WTC11 (cell line): ENCODE data around the gene CXCR5.

ENCODE experiments used
- CREB1 ChIP-seq: sonication (generic); formaldehyde crosslinking; IDR thresholded peaks from 2 replicates; pipeline ENCODE4 v1.8.0; 2023; ENCODE audit warnings: mild to moderate bottlenecking, missing genetic modification reagents
- ESRRA ChIP-seq: sonication (generic); formaldehyde crosslinking; IDR thresholded peaks from 2 replicates; pipeline ENCODE4 v1.8.1; 2022; ENCODE audit warnings: mild to moderate bottlenecking, missing genetic modification reagents, borderline replicate concordance
- GABPB1 ChIP-seq: sonication (generic); formaldehyde crosslinking; IDR thresholded peaks from 2 replicates; pipeline ENCODE4 v1.8.1; 2023; ENCODE audit warnings: mild to moderate bottlenecking, missing genetic modification reagents
- NR2C2 ChIP-seq: sonication (generic); formaldehyde crosslinking; IDR thresholded peaks from 2 replicates; pipeline ENCODE4 v1.8.0; 2022; ENCODE audit warnings: mild to moderate bottlenecking, missing genetic modification reagents
- NR3C1 ChIP-seq: sonication (generic); formaldehyde crosslinking; conservative IDR thresholded peaks from 2 replicates; pipeline ENCODE4 v1.8.1; 2023; ENCODE audit warnings: low read depth, mild to moderate bottlenecking, missing genetic modification reagents
- SMAD3 ChIP-seq: sonication (generic); formaldehyde crosslinking; IDR thresholded peaks from 2 replicates; pipeline ENCODE4 v1.8.0; 2022; ENCODE audit warnings: missing genetic modification reagents, mild to moderate bottlenecking, borderline replicate concordance
- SP1 ChIP-seq: sonication (generic); formaldehyde crosslinking; conservative IDR thresholded peaks from 2 replicates; pipeline ENCODE4 v1.8.1; 2022; ENCODE audit warnings: missing genetic modification reagents
- TF ChIP-seq, protein P1 (sequence below): sonication (generic); formaldehyde crosslinking; IDR thresholded peaks from 2 replicates; pipeline ENCODE4 v1.8.1; 2023; ENCODE audit warnings: mild to moderate bottlenecking, missing genetic modification reagents
- TF ChIP-seq, protein P2 (sequence below): fragments of 200-600 bp; IDR thresholded peaks from 2 replicates; pipeline ENCODE4 v1.8.0; 2022; ENCODE audit warnings: antibody characterized with exemption
- TF ChIP-seq, protein P3 (sequence below): fragments of 250-450 bp; sonication (Bioruptor Pico); IDR thresholded peaks from 2 replicates; pipeline ENCODE4 v1.9.0; 2021; ENCODE audit warnings: mild to moderate bottlenecking

DNA sequence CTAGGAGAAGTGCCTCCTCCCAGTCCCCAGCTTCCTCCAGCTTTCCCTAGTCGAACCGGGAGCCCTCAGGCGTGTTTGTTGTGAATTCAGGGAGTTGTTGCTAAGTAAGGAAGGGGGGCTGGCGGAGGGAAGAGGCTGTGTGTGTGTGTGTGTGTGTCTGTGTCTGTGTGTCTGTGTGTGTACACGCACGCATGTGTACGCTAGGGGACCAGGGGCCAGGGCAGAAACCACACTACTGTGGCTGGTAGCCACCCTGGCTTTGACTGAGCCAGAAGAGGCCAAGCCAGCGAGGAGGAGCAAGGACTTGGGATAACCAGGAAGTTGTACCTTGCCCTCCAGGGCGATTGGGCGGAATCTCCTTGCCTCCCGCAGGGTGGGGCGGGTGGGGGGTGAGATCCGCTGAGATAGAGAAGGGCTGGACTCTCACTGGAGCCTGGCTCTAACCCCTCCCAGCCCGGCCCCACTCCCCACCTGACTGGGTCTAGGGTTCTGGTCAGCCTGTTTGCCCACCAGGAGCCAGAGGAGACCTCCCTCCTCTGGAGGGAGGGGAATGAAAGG, 34.5 kb downstream of the CXCR5 start:
- TF ChIP-seq, protein P1, sequence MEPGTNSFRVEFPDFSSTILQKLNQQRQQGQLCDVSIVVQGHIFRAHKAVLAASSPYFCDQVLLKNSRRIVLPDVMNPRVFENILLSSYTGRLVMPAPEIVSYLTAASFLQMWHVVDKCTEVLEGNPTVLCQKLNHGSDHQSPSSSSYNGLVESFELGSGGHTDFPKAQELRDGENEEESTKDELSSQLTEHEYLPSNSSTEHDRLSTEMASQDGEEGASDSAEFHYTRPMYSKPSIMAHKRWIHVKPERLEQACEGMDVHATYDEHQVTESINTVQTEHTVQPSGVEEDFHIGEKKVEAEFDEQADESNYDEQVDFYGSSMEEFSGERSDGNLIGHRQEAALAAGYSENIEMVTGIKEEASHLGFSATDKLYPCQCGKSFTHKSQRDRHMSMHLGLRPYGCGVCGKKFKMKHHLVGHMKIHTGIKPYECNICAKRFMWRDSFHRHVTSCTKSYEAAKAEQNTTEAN (CRISPR knock-in tag), result no peak
- TF ChIP-seq, protein P2, sequence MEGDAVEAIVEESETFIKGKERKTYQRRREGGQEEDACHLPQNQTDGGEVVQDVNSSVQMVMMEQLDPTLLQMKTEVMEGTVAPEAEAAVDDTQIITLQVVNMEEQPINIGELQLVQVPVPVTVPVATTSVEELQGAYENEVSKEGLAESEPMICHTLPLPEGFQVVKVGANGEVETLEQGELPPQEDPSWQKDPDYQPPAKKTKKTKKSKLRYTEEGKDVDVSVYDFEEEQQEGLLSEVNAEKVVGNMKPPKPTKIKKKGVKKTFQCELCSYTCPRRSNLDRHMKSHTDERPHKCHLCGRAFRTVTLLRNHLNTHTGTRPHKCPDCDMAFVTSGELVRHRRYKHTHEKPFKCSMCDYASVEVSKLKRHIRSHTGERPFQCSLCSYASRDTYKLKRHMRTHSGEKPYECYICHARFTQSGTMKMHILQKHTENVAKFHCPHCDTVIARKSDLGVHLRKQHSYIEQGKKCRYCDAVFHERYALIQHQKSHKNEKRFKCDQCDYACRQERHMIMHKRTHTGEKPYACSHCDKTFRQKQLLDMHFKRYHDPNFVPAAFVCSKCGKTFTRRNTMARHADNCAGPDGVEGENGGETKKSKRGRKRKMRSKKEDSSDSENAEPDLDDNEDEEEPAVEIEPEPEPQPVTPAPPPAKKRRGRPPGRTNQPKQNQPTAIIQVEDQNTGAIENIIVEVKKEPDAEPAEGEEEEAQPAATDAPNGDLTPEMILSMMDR, result no peak
- no peak for TF ChIP-seq SP1 (CRISPR knock-in tag)
- TF ChIP-seq NR3C1 (CRISPR knock-in tag), result no peak
- no peak for TF ChIP-seq GABPB1 (CRISPR knock-in tag)
- TF ChIP-seq ESRRA (CRISPR knock-in tag), result no peak
- TF ChIP-seq CREB1, result no peak
- no peak for TF ChIP-seq NR2C2 (CRISPR knock-in tag)
- no peak for TF ChIP-seq SMAD3
- TF ChIP-seq, protein P3, sequence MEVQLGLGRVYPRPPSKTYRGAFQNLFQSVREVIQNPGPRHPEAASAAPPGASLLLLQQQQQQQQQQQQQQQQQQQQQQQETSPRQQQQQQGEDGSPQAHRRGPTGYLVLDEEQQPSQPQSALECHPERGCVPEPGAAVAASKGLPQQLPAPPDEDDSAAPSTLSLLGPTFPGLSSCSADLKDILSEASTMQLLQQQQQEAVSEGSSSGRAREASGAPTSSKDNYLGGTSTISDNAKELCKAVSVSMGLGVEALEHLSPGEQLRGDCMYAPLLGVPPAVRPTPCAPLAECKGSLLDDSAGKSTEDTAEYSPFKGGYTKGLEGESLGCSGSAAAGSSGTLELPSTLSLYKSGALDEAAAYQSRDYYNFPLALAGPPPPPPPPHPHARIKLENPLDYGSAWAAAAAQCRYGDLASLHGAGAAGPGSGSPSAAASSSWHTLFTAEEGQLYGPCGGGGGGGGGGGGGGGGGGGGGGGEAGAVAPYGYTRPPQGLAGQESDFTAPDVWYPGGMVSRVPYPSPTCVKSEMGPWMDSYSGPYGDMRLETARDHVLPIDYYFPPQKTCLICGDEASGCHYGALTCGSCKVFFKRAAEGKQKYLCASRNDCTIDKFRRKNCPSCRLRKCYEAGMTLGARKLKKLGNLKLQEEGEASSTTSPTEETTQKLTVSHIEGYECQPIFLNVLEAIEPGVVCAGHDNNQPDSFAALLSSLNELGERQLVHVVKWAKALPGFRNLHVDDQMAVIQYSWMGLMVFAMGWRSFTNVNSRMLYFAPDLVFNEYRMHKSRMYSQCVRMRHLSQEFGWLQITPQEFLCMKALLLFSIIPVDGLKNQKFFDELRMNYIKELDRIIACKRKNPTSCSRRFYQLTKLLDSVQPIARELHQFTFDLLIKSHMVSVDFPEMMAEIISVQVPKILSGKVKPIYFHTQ, result no peak
